D721Med (cell line): ENCODE measurements around the gene HECA.

ENCODE experiments used
- DNase-seq: peaks from one replicate; pipeline ENCODE4 v3.0.0; 2011; ENCODE audit warnings: low spot score; ENCODE audit not compliant: insufficient read length
- FAIRE-seq: peaks from 2 replicates; lab custom pipeline; 2011; peaks lifted over from hg19 to GRCh38; lab: Jason Lieb, UNC
- TF ChIP-seq, protein P1 (sequence below): IDR thresholded peaks from 2 replicates; pipeline ENCODE4 v1.5.1; 2012; ENCODE audit warnings: mild to moderate bottlenecking, control low read depth; ENCODE audit not compliant: insufficient read depth; ENCODE audit errors: missing control alignments

Gene HECA

DNA sequence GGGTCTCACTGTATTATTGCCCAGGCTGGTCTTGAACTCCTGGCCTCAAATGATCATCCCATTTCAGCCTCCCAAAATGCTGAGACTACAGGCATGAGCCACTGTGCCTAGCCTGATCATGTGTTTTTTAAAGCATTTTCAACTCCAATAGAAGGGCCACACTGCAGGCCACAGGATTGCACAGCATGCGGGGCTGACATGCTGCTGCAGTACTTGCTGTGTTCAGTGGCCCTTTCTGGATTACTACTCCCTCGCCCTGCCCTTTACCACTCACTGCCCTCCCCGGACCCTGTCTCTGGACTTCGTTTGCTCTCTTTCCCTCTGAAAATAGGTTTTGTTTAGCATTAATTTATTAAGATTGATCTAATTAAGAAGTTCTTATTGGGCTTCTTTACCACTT lies 37.3 kb downstream of the HECA start:
- DNase-seq (no peak), FAIRE-seq (no peak)
- TF ChIP-seq, protein P1, sequence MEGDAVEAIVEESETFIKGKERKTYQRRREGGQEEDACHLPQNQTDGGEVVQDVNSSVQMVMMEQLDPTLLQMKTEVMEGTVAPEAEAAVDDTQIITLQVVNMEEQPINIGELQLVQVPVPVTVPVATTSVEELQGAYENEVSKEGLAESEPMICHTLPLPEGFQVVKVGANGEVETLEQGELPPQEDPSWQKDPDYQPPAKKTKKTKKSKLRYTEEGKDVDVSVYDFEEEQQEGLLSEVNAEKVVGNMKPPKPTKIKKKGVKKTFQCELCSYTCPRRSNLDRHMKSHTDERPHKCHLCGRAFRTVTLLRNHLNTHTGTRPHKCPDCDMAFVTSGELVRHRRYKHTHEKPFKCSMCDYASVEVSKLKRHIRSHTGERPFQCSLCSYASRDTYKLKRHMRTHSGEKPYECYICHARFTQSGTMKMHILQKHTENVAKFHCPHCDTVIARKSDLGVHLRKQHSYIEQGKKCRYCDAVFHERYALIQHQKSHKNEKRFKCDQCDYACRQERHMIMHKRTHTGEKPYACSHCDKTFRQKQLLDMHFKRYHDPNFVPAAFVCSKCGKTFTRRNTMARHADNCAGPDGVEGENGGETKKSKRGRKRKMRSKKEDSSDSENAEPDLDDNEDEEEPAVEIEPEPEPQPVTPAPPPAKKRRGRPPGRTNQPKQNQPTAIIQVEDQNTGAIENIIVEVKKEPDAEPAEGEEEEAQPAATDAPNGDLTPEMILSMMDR, result no peak

DNA sequence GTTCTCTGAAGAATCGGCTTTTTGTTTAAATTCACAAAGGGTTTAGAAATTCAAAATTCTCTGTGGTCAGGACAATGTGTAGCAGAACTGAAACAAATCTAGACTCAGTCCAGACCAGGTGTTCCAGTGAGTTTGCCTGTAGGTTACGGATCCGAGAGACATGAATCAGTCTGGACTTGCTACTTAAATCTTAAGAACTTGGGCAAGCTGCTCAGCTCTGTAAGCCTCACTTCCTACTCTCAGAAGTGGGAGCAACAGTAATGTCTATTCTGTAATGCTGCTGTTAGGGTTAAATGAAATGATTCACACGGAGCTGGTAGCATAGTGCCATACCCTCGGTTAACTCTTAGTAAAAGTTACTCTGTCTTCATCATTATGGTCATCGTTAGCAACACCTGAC lies 37.7 kb downstream of the HECA start:
- FAIRE-seq (no peak), DNase-seq (no peak)
- TF ChIP-seq, protein P1, result no peak

DNA sequence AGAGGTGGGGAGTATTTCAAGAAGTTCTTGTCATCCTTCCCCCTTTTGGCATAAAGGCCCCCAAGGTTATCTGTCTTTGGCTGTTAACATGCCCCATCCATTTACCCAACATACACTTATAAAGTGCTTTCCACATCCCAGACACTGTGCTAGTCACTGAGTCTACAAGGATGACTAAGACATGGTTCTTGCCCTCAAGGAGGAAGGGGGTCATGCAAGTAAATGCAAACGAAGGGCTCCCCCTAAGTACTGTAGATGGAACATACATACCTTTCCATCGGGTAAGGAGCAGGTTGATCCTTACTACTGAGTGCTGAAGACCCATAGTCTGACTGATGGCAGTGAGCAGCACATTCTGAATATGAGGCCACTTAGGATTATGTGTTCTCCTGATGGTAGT lies 38.3 kb downstream of the HECA start:
- FAIRE-seq (no peak), DNase-seq (no peak)
- TF ChIP-seq, protein P1, result no peak

DNA sequence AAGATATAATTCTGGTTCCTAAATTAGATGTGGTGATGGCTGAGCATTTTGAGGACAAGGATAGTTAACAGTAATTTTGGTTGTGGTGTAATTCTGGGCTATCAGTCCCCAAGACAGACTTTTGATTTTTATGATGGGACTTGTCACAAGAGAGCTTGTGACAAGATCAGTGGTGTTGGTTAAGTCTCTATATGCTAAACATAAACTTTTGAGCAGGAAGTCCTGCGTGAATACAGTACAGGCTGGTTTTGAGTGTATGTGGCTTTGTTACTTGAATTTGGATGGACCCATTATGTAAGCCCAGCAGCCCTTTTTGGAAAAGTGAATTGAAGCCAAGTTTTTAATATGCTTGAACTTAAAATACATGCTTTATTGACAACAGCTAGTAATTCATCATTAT lies 38.9 kb downstream of the HECA start:
- FAIRE-seq (no peak), DNase-seq (no peak)
- TF ChIP-seq, protein P1, result no peak

DNA sequence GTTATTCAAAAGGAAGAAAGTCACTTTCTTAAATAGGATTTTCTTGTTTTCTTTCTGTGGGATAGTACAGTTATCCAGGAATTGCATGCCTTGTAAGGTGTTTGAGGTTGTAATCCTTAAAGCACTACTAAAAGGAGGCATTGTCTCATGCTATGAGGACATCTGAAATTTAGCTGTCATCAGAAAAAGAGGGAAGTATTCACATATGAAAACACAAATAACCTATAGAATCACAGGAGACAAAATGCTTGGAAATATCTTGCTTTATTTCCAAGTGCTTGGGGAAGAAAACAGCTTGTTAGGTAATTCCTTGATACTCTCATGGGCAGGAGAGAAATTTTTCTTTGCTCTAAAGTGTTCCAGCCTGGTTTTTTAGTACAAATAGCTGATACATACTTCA lies 40.1 kb downstream of the HECA start:
- DNase-seq (no peak), FAIRE-seq (no peak)
- TF ChIP-seq, protein P1, result no peak

DNA sequence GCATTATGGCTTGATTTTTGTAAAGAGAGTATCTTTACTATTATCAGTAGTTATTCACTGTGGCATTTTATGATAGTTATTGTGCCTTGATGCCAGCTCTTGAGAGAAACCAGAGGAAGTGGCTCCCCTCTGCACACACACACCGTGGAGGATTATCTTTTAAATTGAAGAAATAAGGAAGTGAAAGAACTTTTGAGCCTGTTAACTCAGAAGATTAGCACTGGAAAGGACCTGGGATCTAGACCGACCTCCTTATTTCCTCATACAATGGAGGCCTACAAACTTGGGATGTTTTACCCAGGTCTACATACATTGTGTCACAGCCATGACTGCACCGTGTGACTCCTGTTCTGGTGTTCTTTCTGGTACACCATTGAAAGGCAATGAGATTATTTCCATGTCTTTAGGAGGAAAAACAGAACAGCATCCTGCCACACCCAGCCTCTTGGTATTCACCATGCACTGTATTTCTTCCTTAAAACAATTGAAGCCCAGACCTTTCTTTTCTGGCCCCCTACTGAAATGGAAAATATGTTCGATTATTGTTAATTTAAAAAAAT lies 40.6 kb downstream of the HECA start:
- TF ChIP-seq, protein P1, result no peak
- DNase-seq (no peak), FAIRE-seq (no peak)

DNA sequence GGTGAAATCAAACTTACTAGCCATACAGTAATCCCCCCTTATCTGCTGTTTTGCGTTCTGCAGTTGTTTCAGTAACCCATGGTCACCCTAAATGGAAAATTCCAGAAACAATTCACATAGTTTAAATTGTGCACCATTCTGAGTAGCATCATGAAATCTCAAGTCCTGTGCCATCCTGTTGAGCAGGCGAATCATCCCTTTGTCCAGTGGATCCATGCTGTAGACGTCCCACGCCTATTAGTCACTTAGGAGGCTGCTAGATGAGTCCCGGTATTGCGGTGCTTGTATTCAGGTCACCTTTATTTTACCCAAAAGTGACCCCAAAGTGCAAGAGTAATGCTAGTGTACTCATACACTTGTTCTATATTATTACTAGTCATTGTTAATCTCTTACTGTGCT lies 46.4 kb downstream of the HECA start:
- FAIRE-seq (no peak), DNase-seq (no peak)
- TF ChIP-seq, protein P1, result no peak
